ENCODE measurements around the gene C12orf60.

C12orf60 gene

GRCh38 chr12:14873440-14874185 is 70.1 kb downstream of the C12orf60 start:
- DNase-seq (ENCODE audit: low read depth), result no peak

Data from stimulated activated CD4-positive, alpha-beta T cell treated with anti-CD3 and anti-CD28 coated beads, Interleukin-2, amount 100 ng/mL, for 4 hours (primary cell).